ENCODE measurements around the gene BTNL9. TPM values are rescaled to one million over a fixed set of nuclear protein-coding genes. Genes with fewer than 3 reads are reported as not detected.

The BTNL9 gene
- total RNA-seq, 4 donors from 2014 or later, result 7.5 to 18.6 (median 15.0) TPM

GRCh38 chr5:181040631-181040945 lies 522 bp downstream of the BTNL9 start:
- Histone ChIP-seq H3K27ac (peak overlapping the region in 2 of 4 donors; percentile 35), H3K9me3 (no peaks in the 10 kb centered on the region), H3K27me3 (peaks cover 72% of the 10 kb centered on the region), H3K4me3 (peak overlapping the region in 1 of 2 donors; percentile 32), H3K4me1 (no peaks in the 10 kb centered on the region), H3K36me3 (no peaks in the 10 kb centered on the region)
- no peak for ATAC-seq
- WGBS, 2 donors (ENCODE audit: low coverage in 1 of 2), result 72% methylated on average over 6 of the region's 8 CpGs; no CpG with 5 or more reads in 1 of the 2 donors
- TF ChIP-seq POLR2A (IDR thresholded peaks at IDR 0.05) (no peak), POLR2AphosphoS5 (IDR thresholded peaks at IDR 0.05) (no peak), CTCF (IDR thresholded peaks at IDR 0.05) (no peak), EP300 (IDR thresholded peaks at IDR 0.05) (no peak)

- H3K4me3 ChIP-seq, result peak overlapping the region in 1 of 2 donors; percentile 32
Observed at GRCh38 chr5:181041043-181041442, 977 bp downstream of the BTNL9 start.

GRCh38 chr5:181042036-181042713 lies 2.1 kb downstream of the BTNL9 start:
- Histone ChIP-seq H3K27me3 (peaks cover 73% of the 10 kb centered on the region), H3K4me1 (no peaks in the 10 kb centered on the region), H3K27ac (peak overlapping the region in 3 of 4 donors; percentile 4 to 48 (median 47)), H3K36me3 (no peaks in the 10 kb centered on the region), H3K4me3 (peak overlapping the region in 1 of 2 donors; percentile 32), H3K9me3 (no peaks in the 10 kb centered on the region)
- WGBS, 2 donors (ENCODE audit: low coverage in 1 of 2), result 53 to 59% methylated on average over 4 to 11 of the region's 15 CpGs
- no peak for ATAC-seq
- TF ChIP-seq POLR2A (IDR thresholded peaks at IDR 0.05) (no peak), POLR2AphosphoS5 (IDR thresholded peaks at IDR 0.05) (no peak), CTCF (IDR thresholded peaks at IDR 0.05) (no peak), EP300 (IDR thresholded peaks at IDR 0.05) (no peak)

More at GRCh38 chr5:181041043-181041442, 977 bp downstream of the BTNL9 start:
- peak overlapping the region in 1 of 4 donors; percentile 35 for H3K27ac ChIP-seq
- H3K9me3 ChIP-seq, result no peaks in the 10 kb centered on the region
- ATAC-seq, result no peak
- H3K27me3 ChIP-seq, result peaks cover 73% of the 10 kb centered on the region
- no peaks in the 10 kb centered on the region for H3K4me1 ChIP-seq
- 17 to 34% methylated on average over 2 to 6 of the region's 6 CpGs for WGBS, 2 donors (ENCODE audit: low coverage in 1 of 2)
- TF ChIP-seq POLR2A (IDR thresholded peaks at IDR 0.05), result no peak
- no peak for TF ChIP-seq EP300 (IDR thresholded peaks at IDR 0.05)
- no peak for TF ChIP-seq CTCF (IDR thresholded peaks at IDR 0.05)
- TF ChIP-seq POLR2AphosphoS5 (IDR thresholded peaks at IDR 0.05), result no peak
- H3K36me3 ChIP-seq, result no peaks in the 10 kb centered on the region

- 59% methylated on average over 8 of the region's 11 CpGs; no CpG with 5 or more reads in 1 of the 2 donors for WGBS, 2 donors (ENCODE audit: low coverage in 1 of 2)
- ATAC-seq, result no peak
- H3K36me3 ChIP-seq, result no peaks in the 10 kb centered on the region
- no peak for TF ChIP-seq EP300 (IDR thresholded peaks at IDR 0.05)
- no peak for TF ChIP-seq CTCF (IDR thresholded peaks at IDR 0.05)
- no peak for TF ChIP-seq POLR2A (IDR thresholded peaks at IDR 0.05)
- TF ChIP-seq POLR2AphosphoS5 (IDR thresholded peaks at IDR 0.05), result no peak
- no peaks in the 10 kb centered on the region for H3K9me3 ChIP-seq
- H3K4me1 ChIP-seq, result no peaks in the 10 kb centered on the region
- peaks cover 73% of the 10 kb centered on the region for H3K27me3 ChIP-seq
- peak overlapping the region in 2 of 4 donors; percentile 4 to 48 for H3K27ac ChIP-seq
- peak overlapping the region in 1 of 2 donors; percentile 32 for H3K4me3 ChIP-seq
Observed at GRCh38 chr5:181042722-181043121, 2.7 kb downstream of the BTNL9 start.
